ENCODE data around the gene MBD3.

DNA sequence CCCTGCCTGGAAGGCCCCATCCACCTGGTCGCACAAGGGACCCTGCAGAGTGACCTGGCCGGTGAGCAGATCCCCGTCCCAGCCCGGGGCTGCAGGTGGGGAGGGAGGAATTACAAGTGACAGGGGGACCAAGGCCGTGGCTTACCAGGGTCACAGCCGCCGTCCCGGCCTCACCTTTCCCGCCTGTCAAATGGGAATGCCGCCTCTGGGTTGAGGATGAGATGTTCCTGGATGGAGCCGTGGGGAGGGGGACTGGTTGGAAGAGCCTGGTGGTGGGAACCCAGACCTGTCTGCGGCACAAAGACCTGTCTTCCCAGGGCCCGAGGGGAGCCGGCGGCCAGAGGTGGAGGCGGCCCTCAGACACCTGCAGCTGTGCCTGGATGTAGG lies 63.2 kb downstream of the MBD3 start:
- no peak for TF ChIP-seq EP300 (IDR thresholded peaks at IDR 0.05)
- TF ChIP-seq, protein P1, sequence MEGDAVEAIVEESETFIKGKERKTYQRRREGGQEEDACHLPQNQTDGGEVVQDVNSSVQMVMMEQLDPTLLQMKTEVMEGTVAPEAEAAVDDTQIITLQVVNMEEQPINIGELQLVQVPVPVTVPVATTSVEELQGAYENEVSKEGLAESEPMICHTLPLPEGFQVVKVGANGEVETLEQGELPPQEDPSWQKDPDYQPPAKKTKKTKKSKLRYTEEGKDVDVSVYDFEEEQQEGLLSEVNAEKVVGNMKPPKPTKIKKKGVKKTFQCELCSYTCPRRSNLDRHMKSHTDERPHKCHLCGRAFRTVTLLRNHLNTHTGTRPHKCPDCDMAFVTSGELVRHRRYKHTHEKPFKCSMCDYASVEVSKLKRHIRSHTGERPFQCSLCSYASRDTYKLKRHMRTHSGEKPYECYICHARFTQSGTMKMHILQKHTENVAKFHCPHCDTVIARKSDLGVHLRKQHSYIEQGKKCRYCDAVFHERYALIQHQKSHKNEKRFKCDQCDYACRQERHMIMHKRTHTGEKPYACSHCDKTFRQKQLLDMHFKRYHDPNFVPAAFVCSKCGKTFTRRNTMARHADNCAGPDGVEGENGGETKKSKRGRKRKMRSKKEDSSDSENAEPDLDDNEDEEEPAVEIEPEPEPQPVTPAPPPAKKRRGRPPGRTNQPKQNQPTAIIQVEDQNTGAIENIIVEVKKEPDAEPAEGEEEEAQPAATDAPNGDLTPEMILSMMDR (IDR thresholded peaks at IDR 0.05): no peak
